ENCODE data around the gene NRDC. TPM values are rescaled to one million over a fixed set of nuclear protein-coding genes. Genes with fewer than 3 reads are reported as not detected.

The NRDC gene
- total and polyA plus RNA-seq, 10 of the 15 experiments (the other 5 are each of a cell fraction or from before 2014, with no cell fraction given): 50.1 to 134 (median 90.4) TPM

GRCh38 chr1:51867479-51868232 lies 10.9 kb downstream of the NRDC start:
- ChIA-PET POLR2A (interaction anchor here (1.4 kb wide), 1 partner anchor 9 kb away, joined by 4 read pairs; no protein-coding TSS in a partner anchor), SMC1A (ENCODE audit: uncharacterized antibody, unreplicated experiment) (interaction anchor here (1.4 kb wide), 2 partner anchors 9 to 16 kb away, joined by 5 to 10 read pairs; no protein-coding TSS in a partner anchor), CTCF (no interaction called here), RAD21 (ENCODE audit: unreplicated experiment) (no interaction called here)
- FAIRE-seq (no peak), ATAC-seq (no peak; the same call in 2 of the 3 replicates), DNase-seq (ENCODE audit: low read depth, low spot score) (no peak)
- no TSS peak for BruUV-seq (replicated peaks)
- intact Hi-C loops (cut with micrococcal nuclease; ENCODE audit: unreplicated experiment) (no loop called here), in situ Hi-C loops (cut with MboI) (no loop called here)
- H4K20me1 ChIP-seq (ENCODE audit: control insufficient read depth, insufficient read depth): no peaks in the 10 kb centered on the region; the same call in 1 of the 2 replicates
- H3K27ac ChIP-seq (ENCODE audit: control insufficient read depth, insufficient read depth): no peak overlapping the region
- no peaks in the 10 kb centered on the region for H3K9me3 ChIP-seq (replicated peaks; ENCODE audit: control insufficient read depth, insufficient read depth, low read length)
- no peak overlapping the region for H3K4me3 ChIP-seq
- 98% methylated on average over 4 of the region's 4 CpGs for WGBS (ENCODE audit: insufficient coverage, insufficient replicate concordance, low lambda C conversion rate, missing lambda C conversion rate)
- no peak overlapping the region for H3K4me2 ChIP-seq (ENCODE audit: control insufficient read depth, insufficient read depth)
- no peak overlapping the region for H3K9ac ChIP-seq (ENCODE audit: control insufficient read depth, insufficient read depth, low read length)
- H3K79me2 ChIP-seq (ENCODE audit: control insufficient read depth, insufficient read depth, low read length): peaks cover 47% of the 10 kb centered on the region
- peaks cover 18% of the 10 kb centered on the region for H3K4me1 ChIP-seq (ENCODE audit: control insufficient read depth, insufficient read depth, low read length)
- H3K36me3 ChIP-seq (ENCODE audit: control insufficient read depth in 2 of 2, insufficient read depth in 2 of 2, low read length in 1 of 2): no peaks in the 10 kb centered on the region; a peak in 1 of 4 replicates
- no peaks in the 10 kb centered on the region for H3K27me3 ChIP-seq (replicated peaks in 1 of 2; ENCODE audit: control insufficient read depth in 2 of 2, insufficient read depth in 2 of 2, low read length in 1 of 2)
- no peak for TF ChIP-seq MEF2A (IDR thresholded peaks at IDR 0.05; ENCODE audit: insufficient read depth, low read depth, low read length)
- no peak for TF ChIP-seq NBN (IDR thresholded peaks at IDR 0.05)
- no peak for TF ChIP-seq ATF7 (IDR thresholded peaks at IDR 0.05; ENCODE audit: low read depth)
- no peak for TF ChIP-seq HDGF (IDR thresholded peaks at IDR 0.05)
- TF ChIP-seq SUZ12 (IDR thresholded peaks at IDR 0.05; ENCODE audit: unreplicated experiment): no peak
- no peak for TF ChIP-seq POLR2A (IDR thresholded peaks at IDR 0.05; ENCODE audit: low read depth, low read length)
- no peak for TF ChIP-seq USF2 (IDR thresholded peaks at IDR 0.05; ENCODE audit: borderline replicate concordance, low read depth, low read length)
- TF ChIP-seq HCFC1 (IDR thresholded peaks at IDR 0.05; ENCODE audit: low read length): no peak
- no peak overlapping the region for H2AFZ ChIP-seq (ENCODE audit: control insufficient read depth, low read depth, low read length)

Measured in GM12878 (cell line).